GM11168 (cell line): Measurements from ENCODE around the gene TOP2A.
"Not testable (repeated sequence)": the region's sequence is repeated elsewhere in the genome, so short reads cannot be mapped to it uniquely, and the experiment has no call there.

Experiments used
- in situ Hi-C: fragments of 300-500 bp; cut with MboI; formaldehyde crosslinking; loops from one replicate; pipeline ENCODE4 v1.12.0; 2022; ENCODE audit warnings: low sequenced_read_pairs; ENCODE audit not compliant: unreplicated experiment

TOP2A gene

GRCh38 chr17:40402668-40403067 is 15.0 kb downstream of the TOP2A start:
- in situ Hi-C loops, result no loop called here

GRCh38 chr17:40399185-40399584 is 18.5 kb downstream of the TOP2A start:
- in situ Hi-C loops, result no loop called here

DNA sequence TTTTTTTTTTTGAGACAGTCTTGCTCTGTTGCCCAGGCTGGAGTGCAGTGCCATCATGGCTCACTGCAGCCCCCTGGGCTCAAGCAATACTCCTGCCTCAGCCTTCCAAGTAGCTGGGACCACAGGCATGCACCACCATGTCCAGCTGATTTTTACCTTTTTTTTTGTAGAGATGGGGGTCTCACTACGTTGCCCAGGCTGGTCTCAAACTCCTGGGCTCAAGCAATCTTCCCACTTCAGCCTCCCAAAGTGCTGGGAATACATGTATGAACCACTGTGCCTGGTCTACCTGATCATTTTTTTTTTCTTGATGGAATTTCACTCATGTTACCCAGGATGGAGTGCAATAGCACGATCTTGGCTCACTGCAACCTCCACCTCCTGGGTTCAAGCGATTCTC is 31.1 kb downstream of the TOP2A start:
- in situ Hi-C loops, result not testable (repeated sequence)

DNA sequence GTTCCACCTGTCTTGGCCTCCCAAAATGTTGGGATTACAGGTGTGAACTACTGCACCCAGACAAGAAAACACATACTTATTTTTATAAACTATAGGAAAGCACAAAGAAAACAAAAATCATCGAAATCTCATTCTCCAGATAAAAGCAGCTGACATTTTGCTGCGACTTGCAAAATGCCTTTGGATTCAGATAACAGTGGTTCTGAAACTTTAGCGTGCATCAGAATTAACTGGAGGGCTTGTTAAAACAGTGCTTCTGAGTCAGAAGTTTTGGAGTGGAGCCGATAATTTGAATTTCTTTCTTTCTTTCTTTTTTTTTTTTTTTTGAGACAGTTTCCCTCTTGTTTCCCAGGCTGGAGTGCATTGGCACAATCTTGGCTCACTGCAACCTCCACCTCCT is 35.4 kb downstream of the TOP2A start:
- in situ Hi-C loops, result no loop called here

DNA sequence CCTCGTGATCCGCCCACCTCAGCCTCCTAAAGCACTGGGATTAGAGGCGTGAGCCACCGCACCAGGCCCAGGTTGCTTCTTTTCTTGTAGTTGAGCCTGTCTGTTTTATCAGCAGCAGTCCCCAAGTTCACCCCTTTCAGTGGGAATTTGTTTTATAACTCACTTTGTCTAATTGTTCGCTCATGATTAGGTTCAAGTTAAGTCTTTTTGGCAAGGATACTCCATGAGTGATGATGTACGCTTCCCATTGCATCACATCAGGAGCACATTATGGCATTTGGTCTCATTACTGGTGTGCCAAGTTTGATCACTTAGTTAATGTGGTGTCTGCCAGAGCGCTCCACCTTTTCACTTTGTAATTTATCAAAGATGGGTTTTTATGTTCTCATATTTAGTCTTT is 38.7 kb downstream of the TOP2A start:
- in situ Hi-C loops, result no loop called here

DNA sequence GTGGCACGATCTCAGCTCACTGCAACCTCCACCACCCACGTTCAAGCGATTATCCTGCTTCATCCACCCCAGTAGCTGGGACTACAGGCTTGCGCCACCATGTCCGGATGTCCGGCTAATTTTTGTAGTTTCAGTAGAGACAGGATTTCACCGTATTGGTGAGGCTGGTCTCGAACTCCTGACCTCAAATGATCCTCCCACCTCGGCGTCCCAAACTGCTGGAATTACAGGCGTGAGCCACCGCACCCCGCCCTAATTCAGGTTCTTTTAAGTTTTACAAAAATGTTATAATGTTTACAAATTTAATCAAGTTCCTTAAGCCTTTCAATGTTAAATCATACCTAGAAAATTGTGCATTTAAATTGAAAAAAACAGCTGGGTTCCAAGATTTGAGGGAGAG is 39.9 kb downstream of the TOP2A start:
- in situ Hi-C loops, result no loop called here

GRCh38 chr17:40376541-40376940 is 41.2 kb downstream of the TOP2A start:
- in situ Hi-C loops, result not testable (repeated sequence)

DNA sequence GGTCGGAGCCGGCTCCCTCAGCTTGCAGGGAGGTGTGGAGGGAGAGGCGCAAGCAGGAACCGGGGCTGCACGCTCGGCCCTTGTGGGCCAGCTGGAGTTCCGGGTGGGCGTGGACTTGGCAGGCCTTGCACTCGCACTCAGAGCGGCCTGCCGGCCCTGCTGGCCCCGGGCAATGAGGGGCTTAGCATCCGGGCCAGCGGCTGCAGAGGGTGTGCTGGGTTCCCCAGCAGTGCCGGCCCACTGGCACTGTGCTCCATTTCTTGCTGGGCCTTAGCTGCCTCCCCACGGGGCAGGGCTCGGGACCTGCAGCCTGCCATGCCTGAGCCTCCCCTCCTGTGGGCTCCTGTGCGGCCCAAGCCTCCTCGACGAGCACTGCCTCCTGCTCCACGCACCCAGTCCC is 41.9 kb downstream of the TOP2A start:
- in situ Hi-C loops, result not testable (repeated sequence)

DNA sequence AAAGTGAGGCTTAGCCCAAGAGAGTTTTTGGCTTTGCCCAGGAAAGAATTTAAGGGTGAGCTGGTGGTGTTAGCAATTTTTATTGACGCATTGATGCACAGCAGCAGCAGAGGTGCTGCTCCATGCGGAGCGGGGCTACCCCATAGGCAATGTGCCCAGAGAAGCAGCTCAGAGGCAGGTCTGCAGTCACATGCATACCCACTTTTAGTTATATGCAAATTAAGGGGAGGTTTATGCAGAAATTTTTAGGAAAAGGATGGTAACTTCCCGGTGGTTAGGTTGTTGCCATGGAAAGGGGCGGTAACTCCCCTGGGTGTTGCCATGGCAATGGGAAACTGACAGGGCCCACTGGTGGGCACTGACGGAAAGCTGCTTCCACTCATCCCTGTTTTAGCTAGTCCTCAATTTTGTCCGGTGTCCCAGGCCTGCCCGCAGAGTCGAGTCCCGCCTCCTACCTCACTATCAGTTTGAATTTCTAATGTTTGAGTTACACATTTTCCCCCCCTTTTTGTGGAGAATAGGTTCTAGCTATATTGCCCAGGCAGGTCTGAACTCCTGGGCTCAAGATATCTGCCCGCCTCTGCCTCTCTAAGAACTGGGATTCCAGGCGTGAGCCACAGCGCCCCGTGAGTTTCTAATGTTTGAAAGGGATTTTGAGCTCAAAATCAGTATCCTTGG is 42.7 kb downstream of the TOP2A start:
- in situ Hi-C loops, result no loop called here

DNA sequence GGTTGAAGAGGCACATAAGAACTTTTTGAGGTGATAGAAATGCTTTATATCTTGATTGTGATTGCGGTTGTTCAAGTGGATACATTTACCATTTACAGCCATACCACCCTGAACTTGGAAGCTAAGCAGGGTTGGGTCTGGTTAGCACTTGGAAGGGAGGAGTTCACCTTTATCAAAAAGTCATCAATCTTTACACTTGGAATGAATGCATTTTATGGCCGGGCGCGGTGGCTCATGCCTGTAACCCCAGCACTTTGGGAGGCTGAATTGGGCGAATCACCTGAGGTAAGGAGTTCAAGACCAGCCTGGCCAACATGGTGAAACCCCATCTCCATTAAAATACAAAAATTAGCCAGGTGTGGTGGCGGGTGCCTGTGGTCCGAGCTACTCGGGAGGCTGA is 43.7 kb downstream of the TOP2A start:
- in situ Hi-C loops, result no loop called here

DNA sequence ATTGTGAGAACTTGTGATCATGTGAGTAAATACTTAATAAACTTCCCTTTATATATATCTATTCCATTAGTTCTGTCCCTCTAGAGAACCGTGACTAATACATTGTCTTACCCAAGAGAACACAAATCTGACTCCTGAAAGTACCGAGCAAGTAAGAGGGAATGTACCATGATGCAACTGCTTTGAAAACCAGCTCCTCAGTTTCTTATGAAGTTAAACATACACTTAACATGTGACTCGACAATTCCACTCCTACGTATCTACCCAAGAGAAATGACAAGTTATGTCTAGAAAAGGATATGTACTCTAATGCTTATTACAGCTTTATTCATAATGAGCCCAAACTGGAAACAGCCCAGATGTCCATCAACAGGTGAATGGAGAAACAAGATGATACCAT is 44.4 kb downstream of the TOP2A start:
- in situ Hi-C loops, result no loop called here

GRCh38 chr17:40372644-40373043 is 45.1 kb downstream of the TOP2A start:
- in situ Hi-C loops, result not testable (repeated sequence)

GRCh38 chr17:40372031-40372430 is 45.7 kb downstream of the TOP2A start:
- in situ Hi-C loops, result no loop called here

DNA sequence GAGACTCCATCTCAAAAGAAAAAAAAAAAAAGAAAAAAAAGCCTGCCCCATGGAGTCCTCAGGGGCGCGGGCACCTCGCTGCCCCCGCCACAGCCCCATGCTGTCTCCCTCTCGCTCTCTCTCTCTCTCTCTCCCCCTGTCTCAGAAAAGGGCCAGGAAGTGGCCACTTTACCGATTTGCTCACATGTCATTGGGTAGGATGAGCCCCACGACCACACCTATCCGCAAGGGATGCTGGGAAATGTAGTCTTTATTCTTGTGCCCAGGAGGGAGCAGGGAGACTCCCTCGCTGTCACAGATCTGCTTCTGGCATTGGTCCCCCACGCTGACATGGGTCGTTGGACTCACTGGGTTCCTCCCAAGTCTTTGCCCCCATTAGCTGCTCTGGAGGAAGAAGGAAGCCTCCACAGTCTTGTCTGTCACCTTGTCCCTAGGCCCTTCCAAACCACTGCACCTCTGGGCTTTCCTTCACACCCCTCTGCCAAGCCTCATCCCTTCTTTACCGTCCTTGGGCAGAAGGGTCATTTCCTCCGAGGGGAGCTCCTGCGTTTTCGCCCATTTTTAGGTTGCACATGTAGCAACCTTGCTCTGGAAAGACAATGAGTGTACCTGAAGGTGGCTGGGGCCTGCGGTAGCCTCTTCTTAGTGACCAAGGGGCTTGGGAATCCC is 46.3 kb downstream of the TOP2A start:
- in situ Hi-C loops, result no loop called here

DNA sequence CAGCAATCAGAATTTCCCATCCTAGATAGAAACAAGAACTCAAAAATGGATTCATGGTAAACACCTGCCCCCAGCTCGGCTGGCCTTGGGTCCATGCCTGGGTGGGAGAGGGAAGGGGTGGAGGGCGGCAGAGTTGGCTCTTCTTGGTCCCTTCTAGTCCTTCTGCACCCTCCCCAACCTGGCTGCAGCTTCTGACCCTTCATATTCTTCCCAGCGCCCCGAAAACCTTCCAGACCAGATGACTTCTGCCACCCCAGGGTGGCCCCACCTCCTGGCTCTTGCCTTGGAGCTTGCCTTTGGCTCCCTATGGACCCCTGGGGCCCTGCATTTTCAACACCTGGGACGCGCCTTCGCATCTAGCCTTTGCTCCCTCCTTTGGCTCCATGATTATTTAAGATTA is 47.8 kb downstream of the TOP2A start:
- in situ Hi-C loops, result loop anchor here (10.0 kb wide), 1 partner anchor 165 kb away; no protein-coding TSS in a partner anchor

GRCh38 chr17:40367728-40368127 is 50.0 kb downstream of the TOP2A start:
- in situ Hi-C loops, result loop anchor here (10.0 kb wide), 1 partner anchor 167 kb away; no protein-coding TSS in a partner anchor

GRCh38 chr17:40366861-40367518 is 50.7 kb downstream of the TOP2A start:
- in situ Hi-C loops, result loop anchor here (10.0 kb wide), 1 partner anchor 168 kb away; no protein-coding TSS in a partner anchor

DNA sequence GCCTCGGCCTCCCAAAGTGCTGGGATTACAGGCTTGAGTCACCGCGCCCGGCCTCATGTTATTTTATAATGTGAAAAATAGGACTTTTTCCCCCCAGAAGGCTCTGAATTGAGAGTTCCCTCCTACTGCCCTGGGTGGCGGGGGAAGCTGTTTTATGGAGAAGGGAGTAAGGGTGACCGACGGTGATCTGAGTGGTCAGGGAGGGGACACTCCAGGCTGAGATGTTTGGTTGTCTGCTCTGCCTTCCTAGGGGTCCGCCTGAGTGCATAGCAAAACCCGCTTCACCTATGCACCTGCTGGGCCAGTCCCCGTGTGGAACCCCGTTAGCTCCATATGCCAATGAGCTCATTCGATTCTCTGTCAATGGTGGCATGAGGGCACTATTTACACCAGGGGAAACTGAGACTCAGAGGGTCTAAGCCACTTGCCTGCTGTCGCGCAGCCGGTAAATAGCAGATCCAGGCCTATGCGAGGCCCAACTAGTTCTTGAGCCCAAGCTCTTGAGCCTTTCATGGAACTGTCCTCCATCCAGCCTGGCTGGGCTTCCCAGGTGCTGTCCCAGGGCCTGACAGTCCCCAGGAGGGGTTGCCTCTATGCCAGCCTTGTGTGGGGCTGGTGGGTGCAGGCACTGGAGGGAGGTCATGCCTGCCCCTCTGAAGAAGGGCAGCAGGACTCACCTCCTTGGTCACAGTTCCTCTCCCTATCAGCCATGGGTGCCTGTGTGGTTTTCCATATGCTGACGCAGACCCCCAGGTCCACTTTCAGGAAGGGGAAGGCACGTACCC is 51.4 kb downstream of the TOP2A start:
- in situ Hi-C loops, result loop anchor here (10.0 kb wide), 1 partner anchor 169 kb away; no protein-coding TSS in a partner anchor

DNA sequence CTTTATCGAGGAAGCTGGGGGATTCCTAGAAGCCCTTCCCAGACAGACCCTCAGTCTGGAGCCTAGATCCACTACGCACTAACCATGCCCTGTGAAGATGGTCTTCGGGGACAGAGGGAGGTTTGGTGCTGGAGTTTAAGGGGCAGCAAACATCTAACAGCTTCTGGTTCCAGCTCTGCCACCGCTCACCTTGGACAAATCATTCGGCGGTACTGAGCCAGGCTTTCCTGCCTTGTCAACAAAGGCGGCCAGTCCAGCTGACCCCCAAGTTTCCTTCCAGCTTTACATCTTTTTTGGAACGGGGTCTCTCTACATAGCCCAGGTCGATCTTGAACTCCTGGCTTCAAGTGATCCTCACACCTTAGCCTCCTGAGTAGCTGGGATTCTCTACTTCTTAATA is 52.8 kb downstream of the TOP2A start:
- in situ Hi-C loops, result loop anchor here (10.0 kb wide), 1 partner anchor 170 kb away; no protein-coding TSS in a partner anchor

DNA sequence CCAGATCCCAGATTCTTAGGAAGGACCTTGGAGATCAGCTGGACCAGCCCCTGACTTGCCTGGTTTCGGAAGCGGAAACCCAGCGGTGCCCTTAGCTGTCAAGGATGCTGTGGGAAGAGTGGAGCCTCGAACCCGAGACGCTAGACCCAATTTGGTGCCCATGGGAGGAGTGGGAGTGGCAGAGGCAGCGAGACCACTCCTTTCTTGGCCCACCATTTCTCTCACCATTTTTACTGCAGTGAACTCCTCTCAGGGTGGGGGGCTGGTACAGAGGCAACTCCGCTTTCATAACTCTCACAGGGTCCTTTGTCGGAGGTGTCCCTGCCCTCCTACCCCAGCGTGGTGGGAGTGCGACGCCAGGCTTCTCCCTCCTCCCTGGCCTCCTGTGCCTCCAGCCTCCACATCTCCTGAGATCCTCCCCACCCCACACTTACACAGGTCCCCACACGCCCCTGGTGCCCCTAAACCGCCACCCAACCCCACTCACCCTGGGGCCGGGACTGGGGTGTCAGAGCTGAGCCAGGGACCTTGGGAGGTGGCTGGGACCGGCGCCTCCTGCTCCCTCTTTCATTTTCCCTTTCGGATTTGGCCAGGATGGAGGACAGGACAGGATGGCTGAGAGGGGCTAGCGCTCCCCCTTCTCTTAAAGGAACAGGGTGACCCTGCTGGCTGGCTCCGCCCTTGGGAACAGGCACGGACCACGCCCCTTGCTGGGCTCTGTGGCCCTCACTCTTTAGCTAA is 53.4 kb downstream of the TOP2A start, which contains the start of gene GJD3:
TSS of gene GJD3 (minus strand) at position 617 of the 741 bp plus-strand sequence. CDS start 922 bp downstream, outside the sequence.
- in situ Hi-C loops, result loop anchor here (10.0 kb wide), 1 partner anchor 171 kb away; no protein-coding TSS in a partner anchor
